Esophagus mucosa (tissue), 1 donor: ENCODE results near the gene TRPV2. TPM values are rescaled to one million over a fixed set of nuclear protein-coding genes. Genes with fewer than 3 reads are reported as not detected.

ENCODE experiments used
- ATAC-seq: fragments of 200-7000 bp; cut with Tn5 transposase; one replicate; pipeline ENCODE4 v1.9.1; 2020
- total RNA-seq: library from RNA; stranded (reverse); gene quantifications from one replicate; pipeline ENCODE4 v1.2.4, GENCODE V29; 2023
- donor health status: DM: yes; HTN: yes; CAD: no.

The TRPV2 gene
- total RNA-seq, 1 donor from 2014 or later, result 2.7 TPM

DNA sequence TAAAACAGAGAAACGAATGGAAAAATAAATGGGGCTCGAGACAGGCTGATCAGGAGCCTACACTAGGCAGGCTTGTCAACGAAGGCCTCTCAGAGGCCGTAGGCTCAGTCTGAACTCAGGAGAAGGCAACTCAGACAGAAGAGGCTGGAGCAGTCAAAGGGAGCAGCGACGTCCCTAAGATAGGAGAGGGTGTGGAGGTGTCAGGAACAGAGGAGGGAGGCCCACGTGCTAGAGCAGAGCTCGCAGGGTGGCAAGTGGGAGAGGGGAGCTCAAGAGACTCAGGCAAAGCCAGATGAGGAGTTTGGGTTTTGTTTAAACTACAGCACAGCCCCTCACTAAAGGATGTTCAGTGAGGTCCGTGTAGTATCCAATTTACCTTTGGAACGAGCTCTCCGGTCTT is 43.9 kb downstream of the TRPV2 start:
- no peak for ATAC-seq

GRCh38 chr17:16459855-16460550 is 44.6 kb downstream of the TRPV2 start:
- no peak for ATAC-seq

DNA sequence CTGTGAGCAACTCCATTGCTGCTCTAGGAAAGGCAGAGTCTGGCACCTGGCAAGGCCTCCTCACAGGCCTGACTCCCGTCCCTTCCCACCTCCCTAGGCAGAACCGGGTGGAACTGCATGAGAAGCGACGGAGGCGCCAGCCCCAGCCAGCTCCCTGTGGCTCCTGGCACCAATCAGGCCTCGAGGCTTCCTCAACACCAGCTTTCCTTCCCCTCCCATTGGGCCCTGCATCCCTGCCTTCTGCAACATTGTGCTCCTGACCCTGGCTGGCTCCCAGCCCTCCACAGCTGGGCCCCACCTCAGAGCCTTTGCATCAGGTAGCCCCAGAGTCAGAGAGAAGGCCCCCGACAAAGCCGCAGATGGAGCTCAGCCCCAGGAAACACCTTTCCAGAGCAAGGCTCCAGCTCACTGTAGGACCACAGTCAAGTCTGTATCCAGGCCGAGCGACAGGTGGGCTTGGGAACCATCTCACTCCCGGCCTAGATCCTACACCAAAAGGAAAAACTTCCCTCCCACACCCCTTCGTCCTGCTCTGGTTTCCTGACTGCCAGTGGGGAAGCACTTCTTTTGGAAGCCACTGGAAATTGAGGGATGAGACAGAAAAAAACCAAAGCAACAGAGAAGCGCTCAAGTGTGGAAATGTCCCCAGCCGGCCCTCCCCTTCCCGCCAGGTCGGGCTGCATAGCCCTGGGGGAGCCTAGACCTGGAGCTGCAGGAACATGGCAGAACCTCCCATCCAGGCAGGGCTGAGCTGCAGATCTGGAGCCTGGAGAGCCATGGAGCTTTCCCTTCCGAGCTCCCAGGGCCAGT is 45.6 kb downstream of the TRPV2 start:
- no peak for ATAC-seq

GRCh38 chr17:16461606-16461866 is 46.2 kb downstream of the TRPV2 start:
- ATAC-seq, result no peak

- ATAC-seq, result no peak
These were observed 46.9 kb downstream of the TRPV2 start for GRCh38 chr17:16462070-16462864.

GRCh38 chr17:16463358-16464302 is 48.3 kb downstream of the TRPV2 start:
- no peak for ATAC-seq

DNA sequence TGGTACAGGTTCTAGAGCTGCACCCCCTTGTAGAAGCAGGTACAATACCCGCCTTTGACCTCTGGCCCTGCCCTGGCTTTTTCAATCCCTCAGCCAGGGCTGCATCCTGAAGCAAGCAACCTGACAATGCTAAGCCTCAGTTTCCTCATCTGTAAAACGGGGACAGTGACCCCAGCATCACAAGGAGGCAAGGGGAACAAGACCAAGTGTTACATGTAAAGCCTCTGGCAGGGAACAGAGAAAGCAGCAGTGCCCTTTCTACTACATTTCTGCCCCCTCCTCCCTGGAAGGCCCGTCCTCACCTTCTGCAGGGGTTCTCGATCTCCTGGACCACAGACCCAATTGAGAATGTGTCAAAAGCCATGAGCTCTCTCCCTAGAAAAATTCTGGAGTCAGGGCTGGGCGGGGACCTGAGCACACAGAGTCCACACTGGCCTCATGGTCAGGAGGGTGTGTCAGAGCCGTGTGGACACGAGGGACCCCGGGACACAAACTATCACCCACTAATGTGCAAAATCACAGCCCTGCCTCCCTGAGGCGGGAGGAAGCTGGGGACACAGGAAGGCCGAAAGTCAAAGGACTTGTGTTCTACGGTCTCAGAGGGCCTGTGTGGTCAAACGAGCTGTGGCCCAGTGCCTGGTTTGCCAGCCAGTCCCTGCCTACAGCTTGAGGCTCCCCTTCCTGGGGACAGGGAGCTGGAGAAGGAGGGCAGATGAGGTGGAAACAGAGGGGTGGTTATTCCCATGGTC is 49.1 kb downstream of the TRPV2 start:
- no peak for ATAC-seq

- no peak for ATAC-seq
These were observed 49.6 kb downstream of the TRPV2 start for GRCh38 chr17:16465052-16465312.

- peak; percentile 38 for ATAC-seq
These were observed 50.5 kb downstream of the TRPV2 start for GRCh38 chr17:16465861-16466338.

DNA sequence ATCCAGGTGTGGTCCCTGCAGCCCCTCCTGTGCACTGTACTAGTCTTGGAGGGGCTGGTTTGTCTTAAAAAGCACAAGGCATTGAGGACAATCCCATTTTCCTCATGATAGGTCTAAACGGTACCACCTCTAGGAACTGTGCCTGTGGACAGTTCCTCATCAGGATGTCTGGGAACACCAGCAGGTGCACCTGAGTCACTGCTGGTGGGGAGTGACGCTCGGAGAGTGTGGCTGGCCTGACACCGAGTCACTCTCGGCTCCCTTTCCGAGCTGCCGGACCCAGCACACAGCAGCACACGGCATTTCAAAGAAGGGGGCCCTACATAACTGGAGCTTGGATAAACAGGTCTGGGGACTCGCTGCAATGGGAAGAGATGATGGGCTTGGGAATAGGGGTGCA is 51.0 kb downstream of the TRPV2 start:
- ATAC-seq, result no peak

- no peak for ATAC-seq
These were observed 51.7 kb downstream of the TRPV2 start for GRCh38 chr17:16467044-16467443.

GRCh38 chr17:16467886-16468285 is 52.5 kb downstream of the TRPV2 start:
- ATAC-seq, result no peak

GRCh38 chr17:16468428-16468992 is 53.1 kb downstream of the TRPV2 start:
- no peak for ATAC-seq

GRCh38 chr17:16470265-16470664 is 54.9 kb downstream of the TRPV2 start:
- ATAC-seq, result no peak

DNA sequence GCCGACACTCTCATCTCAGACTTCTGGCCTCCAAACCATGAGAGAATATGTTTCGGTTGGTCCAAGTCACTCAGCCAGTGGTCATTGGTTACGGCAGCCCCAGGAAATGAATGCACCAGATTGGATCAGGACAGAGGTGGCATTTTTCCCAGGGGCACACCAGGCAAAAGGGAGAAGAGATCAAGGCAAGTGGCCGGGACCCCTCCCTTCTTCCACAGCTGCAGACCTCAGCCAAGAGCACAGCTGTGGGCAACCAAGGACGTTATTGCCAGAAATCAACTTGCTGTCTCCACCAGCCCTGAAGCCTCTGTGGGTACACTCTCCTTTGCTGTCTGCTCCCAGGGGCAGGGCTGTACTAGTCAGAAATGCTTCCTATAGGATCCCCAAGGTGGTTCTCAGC is 55.9 kb downstream of the TRPV2 start:
- no peak for ATAC-seq

DNA sequence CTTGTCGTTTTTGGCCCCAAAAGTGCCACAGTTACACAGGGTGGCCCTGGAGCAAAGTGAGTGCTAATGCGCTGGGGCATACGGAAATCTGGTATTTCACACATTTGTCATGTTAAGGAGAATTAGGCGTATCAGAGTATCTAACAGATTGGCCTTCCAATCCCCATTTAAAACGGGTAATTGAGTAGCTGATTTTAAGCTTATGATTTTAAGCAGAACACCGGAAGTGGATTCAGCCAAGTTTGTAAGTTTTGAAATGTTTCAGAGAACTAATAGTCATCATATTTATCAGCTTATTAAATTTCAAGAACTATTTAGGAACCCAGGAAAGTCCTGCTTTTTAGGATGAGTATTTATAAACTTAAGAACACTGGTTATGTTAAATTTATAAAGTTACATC is 57.2 kb downstream of the TRPV2 start:
- no peak for ATAC-seq

- peak; percentile 25 for ATAC-seq
These were observed 58.0 kb downstream of the TRPV2 start for GRCh38 chr17:16473044-16474011.

GRCh38 chr17:16474012-16474725 is 58.8 kb downstream of the TRPV2 start:
- ATAC-seq, result no peak

GRCh38 chr17:16475179-16475704 is 59.9 kb downstream of the TRPV2 start:
- no peak for ATAC-seq
